HepG2 (cell line): ENCODE measurements around the gene SNAP23. TPM values are rescaled to one million over a fixed set of nuclear protein-coding genes. Genes with fewer than 3 reads are reported as not detected.

ENCODE experiments used
- ATAC-seq: fragments of 200-7000 bp; cut with Tn5 transposase; 3 replicates; pipeline ENCODE4 v1.9.1; 2020; ENCODE audit warnings: mild to moderate bottlenecking, moderate library complexity
- BruUV-seq: library from RNA; stranded (reverse); fragments of 400-500 nt; replicated peaks from 2 replicates; lab custom pipeline; 2021; lab: Mats Ljungman, UMichigan
- CTCF ChIA-PET: fragments of 300-600 bp; formaldehyde crosslinking; extraction: SDS; loops from one replicate; lab custom pipeline; 2021; ENCODE audit warnings: low total read pairs, inconsistent platforms, low intra/inter-chr PET ratio; lab: Yijun Ruan, JAX
- POLR2A ChIA-PET: fragments of 350-600 bp; sonication (Branson Sonifier 250); formaldehyde crosslinking; loops from one replicate; lab custom pipeline; 2020; ENCODE audit warnings: antibody characterized with exemption, inconsistent platforms; lab: Yijun Ruan, JAX
- DNase-seq: peaks from one replicate; pipeline ENCODE4 v3.0.0-alpha.2; 2015; ENCODE audit warnings: low spot score
- FAIRE-seq: peaks from 3 replicates; lab custom pipeline; 2011; peaks lifted over from hg19 to GRCh38; lab: Jason Lieb, UNC
- H2AFZ ChIP-seq: one replicate; pipeline ENCODE4 v1.6.1; 2011; ENCODE audit warnings: low read length, inconsistent platforms
- H3K27ac ChIP-seq: fragments of 300-600 bp; 3 replicates; pipeline ENCODE4 v1.8.0; 2011; ENCODE audit warnings: mixed run types, mild to moderate bottlenecking, mixed read lengths, low read length, inconsistent platforms; ENCODE audit not compliant: insufficient read depth; ENCODE audit errors: extremely low read length
- H3K27me3 ChIP-seq, 2 experiments: fragments of 200-600 bp in 1 of 2; 2 replicates in 1 of 2; 3 replicates in 1 of 2; pipeline versions ENCODE4 v1.6.0 to v1.8.0; 2011; ENCODE audit warnings: low read length in 2 of 2, mild to moderate bottlenecking in 2 of 2, moderate library complexity in 2 of 2, inconsistent platforms in 1 of 2; ENCODE audit not compliant: insufficient read depth in 2 of 2, control insufficient read depth in 1 of 2
- H3K36me3 ChIP-seq, 2 experiments: fragments of 200-600 bp in 1 of 2; replicated peaks in 1 of 2; 2 replicates in 1 of 2; 3 replicates in 1 of 2; pipeline versions ENCODE4 v1.5.1 to v1.8.0; 2011; ENCODE audit warnings: low read length in 2 of 2, inconsistent platforms in 1 of 2; ENCODE audit not compliant: insufficient read depth in 2 of 2, control insufficient read depth in 1 of 2
- H3K4me1 ChIP-seq: 2 replicates; pipeline ENCODE4 v1.5.1; 2012; ENCODE audit warnings: low read length, inconsistent platforms; ENCODE audit not compliant: insufficient read depth
- H3K4me2 ChIP-seq: 2 replicates; pipeline ENCODE4 v1.6.0; 2011; ENCODE audit warnings: low read depth, low read length, inconsistent platforms
- H3K4me3 ChIP-seq, 3 experiments: fragments of 200-600 bp in 1 of 3; sonication (generic), shearing (Covaris generic) in 1 of 3; replicated peaks in 1 of 3; 2 replicates each; pipeline ENCODE4 v1.5.1; 2011 to 2016; ENCODE audit warnings: low read length in 3 of 3, inconsistent platforms in 2 of 3, low read depth in 2 of 3, mild to moderate bottlenecking in 2 of 3, control low read depth in 1 of 3, mixed read lengths in 1 of 3; ENCODE audit not compliant: insufficient read depth in 1 of 3
- H3K79me2 ChIP-seq: one replicate; pipeline ENCODE4 v1.6.1; 2011; ENCODE audit warnings: low read length, inconsistent platforms; ENCODE audit not compliant: insufficient read depth
- H3K9ac ChIP-seq: 2 replicates; pipeline ENCODE4 v1.6.0; 2011; ENCODE audit warnings: mild to moderate bottlenecking, low read depth, low read length, inconsistent platforms; ENCODE audit not compliant: insufficient read depth
- H3K9me3 ChIP-seq: 2 replicates; pipeline ENCODE4 v1.5.1; 2012; ENCODE audit warnings: mild to moderate bottlenecking, low read length
- H4K20me1 ChIP-seq: 2 replicates; pipeline ENCODE4 v1.6.0; 2011; ENCODE audit warnings: inconsistent platforms, mild to moderate bottlenecking, low read length, moderate library complexity; ENCODE audit not compliant: insufficient read depth
- KLF11 ChIP-seq: IDR thresholded peaks from 2 replicates; pipeline ENCODE4 v1.6.1; 2016; ENCODE audit warnings: missing compliant biosample characterization
- LCORL ChIP-seq, 2 experiments: fragments of 450-650 bp in 1 of 2; sonication (generic) in 1 of 2; formaldehyde crosslinking in 1 of 2; IDR thresholded peaks; 2 replicates each; pipeline versions ENCODE4 v1.5.0 to v1.6.1; 2017 to 2020; ENCODE audit warnings: antibody characterized with exemption in 1 of 2, missing genetic modification reagents in 1 of 2
- MEF2D ChIP-seq: sonication (generic); formaldehyde crosslinking; IDR thresholded peaks from 2 replicates; pipeline ENCODE4 v1.5.1; 2020; ENCODE audit warnings: mild to moderate bottlenecking, missing genetic modification reagents
- MIER2 ChIP-seq: IDR thresholded peaks from 2 replicates; pipeline ENCODE4 v1.6.1; 2016; ENCODE audit warnings: missing biosample characterization, missing genetic modification reagents
- MLX ChIP-seq: IDR thresholded peaks from 2 replicates; pipeline ENCODE4 v1.6.1; 2016
- MTF1 ChIP-seq: sonication (generic); formaldehyde crosslinking; IDR thresholded peaks from 2 replicates; pipeline ENCODE4 v1.5.0; 2020; ENCODE audit warnings: missing genetic modification reagents
- MTF2 ChIP-seq: sonication (generic); formaldehyde crosslinking; IDR thresholded peaks from 2 replicates; pipeline ENCODE4 v1.5.0; 2020; ENCODE audit warnings: missing genetic modification reagents, borderline replicate concordance
- PAXIP1 ChIP-seq: sonication (generic); formaldehyde crosslinking; conservative IDR thresholded peaks from 2 replicates; pipeline ENCODE4 v1.4.0; 2020; ENCODE audit warnings: mild to moderate bottlenecking, missing genetic modification reagents, moderate library complexity
- RFXANK ChIP-seq: IDR thresholded peaks from 2 replicates; pipeline ENCODE4 v1.6.1; 2016
- SAFB2 ChIP-seq: sonication (generic); formaldehyde crosslinking; IDR thresholded peaks from 2 replicates; pipeline ENCODE4 v1.5.1; 2020; ENCODE audit warnings: missing genetic modification reagents, low read depth, mild to moderate bottlenecking, borderline replicate concordance
- SMAD9 ChIP-seq: sonication (generic); formaldehyde crosslinking; IDR thresholded peaks from 2 replicates; pipeline ENCODE4 v1.5.1; 2020; ENCODE audit warnings: mild to moderate bottlenecking, missing genetic modification reagents
- TEF ChIP-seq: sonication (generic); formaldehyde crosslinking; IDR thresholded peaks from 2 replicates; pipeline ENCODE4 v1.5.0; 2020; ENCODE audit warnings: missing genetic modification reagents
- TFAP4 ChIP-seq: sonication (generic); IDR thresholded peaks from 2 replicates; pipeline ENCODE4 v1.6.1; 2016; ENCODE audit warnings: low read depth, borderline replicate concordance
- ZNF329 ChIP-seq: sonication (generic); formaldehyde crosslinking; IDR thresholded peaks from 2 replicates; pipeline ENCODE4 v1.9.0; 2021; ENCODE audit warnings: low read depth, mild to moderate bottlenecking, missing genetic modification reagents
- ZNF33B ChIP-seq: sonication (generic); formaldehyde crosslinking; IDR thresholded peaks from 2 replicates; pipeline ENCODE4 v1.5.1; 2020; ENCODE audit warnings: mild to moderate bottlenecking, missing genetic modification reagents
- ZNF570 ChIP-seq: sonication (generic); formaldehyde crosslinking; IDR thresholded peaks from 2 replicates; pipeline ENCODE4 v1.4.0; 2020; ENCODE audit warnings: mild to moderate bottlenecking, missing genetic modification reagents, borderline replicate concordance
- ZNF652 ChIP-seq: IDR thresholded peaks from 2 replicates; pipeline ENCODE4 v1.6.1; 2016; ENCODE audit warnings: low read depth, borderline replicate concordance
- ZNF839 ChIP-seq: sonication (generic); formaldehyde crosslinking; IDR thresholded peaks from 2 replicates; pipeline ENCODE4 v1.4.0; 2020; ENCODE audit warnings: missing genetic modification reagents, mild to moderate bottlenecking, borderline replicate concordance
- ZNF850 ChIP-seq: sonication (generic); formaldehyde crosslinking; conservative IDR thresholded peaks from 2 replicates; pipeline ENCODE4 v1.9.0; 2021; ENCODE audit warnings: mild to moderate bottlenecking, missing genetic modification reagents
- in situ Hi-C: cut with HindIII; loops from 2 replicates; pipeline ENCODE4 v1.10.0; 2017; ENCODE audit warnings: low pct_unique_long_range_greater_than_20kb; ENCODE audit not compliant: extremely low pct_ligation_motif_present
- intact Hi-C: fragments of 100-400 bp; cut with micrococcal nuclease; formaldehyde crosslinking; loops from one replicate; pipeline ENCODE4 v1.10.0; 2022; ENCODE audit not compliant: unreplicated experiment
- polyA plus RNA-seq, 8 experiments: library from polyadenylated mRNA; depleted of rRNA in 3 of 8; stranded (reverse) in 7 of 8; unstranded in 1 of 8; fragments of >200 nt; fragmentation: Illumina TruSeq in 4 of 8; extraction: Trizol in 4 of 8; gene quantifications; 2 replicates each; pipeline versions ENCODE4 v1.2.1 to v1.2.3, GENCODE V29; 2011 to 2016; ENCODE audit warnings: low read depth in 4 of 8, missing spikeins in 1 of 8, mixed read lengths in 1 of 8; ENCODE audit not compliant: insufficient read depth in 1 of 8
- total RNA-seq, 5 experiments: library from RNA; depleted of rRNA; stranded (reverse); fragments of >200 nt; fragmentation: Illumina TruSeq; extraction: Trizol; gene quantifications; 2 replicates each; pipeline ENCODE4 v1.2.3, GENCODE V29; 2016; ENCODE audit warnings: low read depth in 1 of 5

Gene SNAP23
- total and polyA plus RNA-seq, 2 of the 13 experiments (the other 11 are each of a cell fraction or from before 2014, with no cell fraction given), result 37.0 to 101 TPM

GRCh38 chr15:42453826-42454225 is 41.6 kb upstream of the SNAP23 start (continued):
- TF ChIP-seq MLX (CRISPR knock-in tag), result no peak
- TF ChIP-seq ZNF33B (CRISPR knock-in tag), result no peak
- no peak for TF ChIP-seq LCORL (IDR thresholded peaks at IDR 0.05)
- no peak for TF ChIP-seq LCORL (CRISPR knock-in tag; IDR thresholded peaks at IDR 0.05)
- TF ChIP-seq TFAP4, result no peak
- TF ChIP-seq SMAD9 (CRISPR knock-in tag), result no peak
- TF ChIP-seq TEF (CRISPR knock-in tag), result no peak
- no peak for TF ChIP-seq MTF1 (CRISPR knock-in tag)
- TF ChIP-seq ZNF839 (CRISPR knock-in tag), result no peak

- Histone ChIP-seq H3K4me1 (no peaks in the 10 kb centered on the region), H3K4me2 (no peak overlapping the region), H3K9me3 (no peaks in the 10 kb centered on the region), H3K9ac (no peak overlapping the region), H2AFZ (no peak overlapping the region), H3K27me3 (no peaks in the 10 kb centered on the region), H4K20me1 (no peaks in the 10 kb centered on the region), H3K27ac (no peak overlapping the region), H3K4me3 (no peak overlapping the region), H3K79me2 (no peaks in the 10 kb centered on the region), H3K36me3 (peaks cover 0 to 7% of the 10 kb centered on the region in 2 experiments; a peak in 2 of 5 replicates)
- FAIRE-seq (no peak), ATAC-seq (no peak), DNase-seq (no peak)
- in situ Hi-C loops, result no loop called here
- POLR2A ChIA-PET, result no interaction called here
- intact Hi-C loops, result no loop called here
- CTCF ChIA-PET, result no interaction called here
- no TSS peak for BruUV-seq
- TF ChIP-seq ZNF329 (CRISPR knock-in tag), result no peak
- no peak for TF ChIP-seq ZNF652
- no peak for TF ChIP-seq KLF11 (CRISPR knock-in tag)
- no peak for TF ChIP-seq RFXANK (CRISPR knock-in tag)
- TF ChIP-seq MEF2D (CRISPR knock-in tag), result no peak
- no peak for TF ChIP-seq PAXIP1 (CRISPR knock-in tag)
- no peak for TF ChIP-seq ZNF850 (CRISPR knock-in tag)
- no peak for TF ChIP-seq ZNF570 (CRISPR knock-in tag)
- no peak for TF ChIP-seq MIER2 (CRISPR knock-in tag)
- no peak for TF ChIP-seq MTF2 (CRISPR knock-in tag)
- no peak for TF ChIP-seq SAFB2 (CRISPR knock-in tag)
Measured at GRCh38 chr15:42456531-42456930, 38.9 kb upstream of the SNAP23 start.
